SK-N-SH (cell line): Measurements from ENCODE around the gene COPS7A.

Source experiments
- ELF1 ChIP-seq: IDR thresholded peaks from 2 replicates; pipeline ENCODE4 v1.4.0; 2012
- EP300 ChIP-seq, 2 experiments: IDR thresholded peaks; 2 replicates each; pipeline versions ENCODE4 v1.4.0 to v1.6.1; 2012; ENCODE audit warnings: borderline replicate concordance in 1 of 2, low read depth in 1 of 2, low read length in 1 of 2
- FOXM1 ChIP-seq: IDR thresholded peaks from 2 replicates; pipeline ENCODE4 v1.4.0; 2012; ENCODE audit warnings: low read depth, mild to moderate bottlenecking
- MXI1 ChIP-seq: IDR thresholded peaks from 2 replicates; pipeline ENCODE4 v1.6.1; 2012; ENCODE audit warnings: mild to moderate bottlenecking, low read depth, low read length, improper control_type of control experiment
- SIN3A ChIP-seq: IDR thresholded peaks from 2 replicates; pipeline ENCODE4 v1.6.1; 2012; ENCODE audit warnings: low read depth, mild to moderate bottlenecking, low read length, moderate library complexity, borderline replicate concordance
- TAF1 ChIP-seq: IDR thresholded peaks from 2 replicates; pipeline ENCODE4 v1.6.1; 2012; ENCODE audit warnings: low read depth, mild to moderate bottlenecking, low read length, moderate library complexity, borderline replicate concordance
- TF ChIP-seq, protein P1 (sequence below): fragments of 200-600 bp; sonication (generic); IDR thresholded peaks from 2 replicates; pipeline ENCODE4 v1.6.1; 2017; ENCODE audit warnings: antibody characterized with exemption, mild to moderate bottlenecking, moderate library complexity

DNA sequence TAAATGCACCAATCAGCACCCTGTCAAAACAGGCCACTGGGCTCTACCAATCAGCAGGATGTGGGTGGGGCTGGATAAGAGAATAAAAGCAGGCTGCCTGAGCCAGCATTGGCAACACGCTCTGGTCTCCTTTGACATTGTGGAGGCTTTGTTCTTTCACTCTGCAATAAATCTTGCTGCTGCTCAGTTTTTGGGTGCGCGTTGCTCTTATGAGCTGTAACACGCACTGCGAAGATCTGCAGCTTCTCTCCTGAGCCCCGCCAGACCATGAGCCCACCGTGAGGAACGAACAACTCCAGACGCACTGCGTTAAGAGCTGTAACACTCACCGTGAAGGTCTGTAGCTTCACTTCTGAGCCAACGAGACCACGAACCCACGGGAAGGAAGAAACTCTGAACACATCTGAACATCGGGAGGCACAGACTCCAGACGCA, 14.9 kb upstream of the COPS7A start:
- no peak for TF ChIP-seq TAF1
- TF ChIP-seq, protein P1, sequence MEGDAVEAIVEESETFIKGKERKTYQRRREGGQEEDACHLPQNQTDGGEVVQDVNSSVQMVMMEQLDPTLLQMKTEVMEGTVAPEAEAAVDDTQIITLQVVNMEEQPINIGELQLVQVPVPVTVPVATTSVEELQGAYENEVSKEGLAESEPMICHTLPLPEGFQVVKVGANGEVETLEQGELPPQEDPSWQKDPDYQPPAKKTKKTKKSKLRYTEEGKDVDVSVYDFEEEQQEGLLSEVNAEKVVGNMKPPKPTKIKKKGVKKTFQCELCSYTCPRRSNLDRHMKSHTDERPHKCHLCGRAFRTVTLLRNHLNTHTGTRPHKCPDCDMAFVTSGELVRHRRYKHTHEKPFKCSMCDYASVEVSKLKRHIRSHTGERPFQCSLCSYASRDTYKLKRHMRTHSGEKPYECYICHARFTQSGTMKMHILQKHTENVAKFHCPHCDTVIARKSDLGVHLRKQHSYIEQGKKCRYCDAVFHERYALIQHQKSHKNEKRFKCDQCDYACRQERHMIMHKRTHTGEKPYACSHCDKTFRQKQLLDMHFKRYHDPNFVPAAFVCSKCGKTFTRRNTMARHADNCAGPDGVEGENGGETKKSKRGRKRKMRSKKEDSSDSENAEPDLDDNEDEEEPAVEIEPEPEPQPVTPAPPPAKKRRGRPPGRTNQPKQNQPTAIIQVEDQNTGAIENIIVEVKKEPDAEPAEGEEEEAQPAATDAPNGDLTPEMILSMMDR, result no peak
- TF ChIP-seq FOXM1, result no peak
- TF ChIP-seq SIN3A, result no peak
- no peak for TF ChIP-seq EP300 (IDR thresholded peaks at IDR 0.05; ENCODE audit: borderline replicate concordance in 1 of 2, low read depth in 1 of 2, low read length in 1 of 2)
- no peak for TF ChIP-seq MXI1
- TF ChIP-seq ELF1, result no peak
